Neuronal stem cell (in vitro differentiated cells): ENCODE measurements around the gene UBXN1. TPM values are rescaled to one million over a fixed set of nuclear protein-coding genes. Genes with fewer than 3 reads are reported as not detected.

Experiments
- DNase-seq: peaks from one replicate; pipeline ENCODE4 v3.0.0-alpha.2; 2013; ENCODE audit warnings: low spot score
- H2AFZ ChIP-seq: one replicate; pipeline ENCODE4 v1.6.1; 2013; ENCODE audit warnings: mild to moderate bottlenecking, low read length, inconsistent platforms
- H2AK5ac ChIP-seq: 2 replicates; pipeline ENCODE4 v1.6.1; 2013; ENCODE audit warnings: low read depth, mild to moderate bottlenecking, inconsistent platforms, low read length, moderate library complexity, mixed read lengths
- H2BK120ac ChIP-seq: 2 replicates; pipeline ENCODE4 v1.6.1; 2013; ENCODE audit warnings: low read depth, mild to moderate bottlenecking, inconsistent platforms, low read length, moderate library complexity, mixed read lengths
- H2BK12ac ChIP-seq: one replicate; pipeline ENCODE4 v1.6.1; 2013; ENCODE audit warnings: low read length, inconsistent platforms
- H2BK15ac ChIP-seq: 2 replicates; pipeline ENCODE4 v1.6.1; 2013; ENCODE audit warnings: mild to moderate bottlenecking, low read length, inconsistent platforms, mixed read lengths
- H2BK5ac ChIP-seq: one replicate; pipeline ENCODE4 v1.6.1; 2013; ENCODE audit warnings: inconsistent platforms, mild to moderate bottlenecking, low read length, moderate library complexity
- H3K14ac ChIP-seq: one replicate; pipeline ENCODE4 v1.6.1; 2013; ENCODE audit warnings: low read length, inconsistent platforms
- H3K18ac ChIP-seq: 2 replicates; pipeline ENCODE4 v1.6.1; 2013; ENCODE audit warnings: low read length, inconsistent platforms
- H3K23ac ChIP-seq: 2 replicates; pipeline ENCODE4 v1.6.1; 2013; ENCODE audit warnings: low read depth, mild to moderate bottlenecking, mixed read lengths, low read length, inconsistent platforms; ENCODE audit not compliant: poor library complexity
- H3K27ac ChIP-seq: replicated peaks from 3 replicates; pipeline ENCODE4 v1.5.1; 2013; ENCODE audit warnings: low read length, inconsistent platforms
- H3K27me3 ChIP-seq, 3 experiments: 2 replicates each; pipeline ENCODE4 v1.6.1; 2013; ENCODE audit warnings: low read length in 3 of 3, mild to moderate bottlenecking in 2 of 3, inconsistent platforms in 1 of 3, low read depth in 1 of 3, mixed read lengths in 1 of 3, moderate library complexity in 1 of 3; ENCODE audit not compliant: control insufficient read depth in 3 of 3, insufficient read depth in 3 of 3
- H3K36me3 ChIP-seq, 2 donors: replicated peaks in 1 of 2; 2 replicates each; pipeline ENCODE4 v1.6.1; 2013; ENCODE audit warnings: low read length in 2 of 2; ENCODE audit not compliant: control insufficient read depth in 2 of 2, insufficient read depth in 2 of 2
- H3K4ac ChIP-seq: 2 replicates; pipeline ENCODE4 v1.6.1; 2013; ENCODE audit warnings: inconsistent platforms, mild to moderate bottlenecking, low read length, moderate library complexity
- H3K4me1 ChIP-seq, 2 donors: 1 replicate in 1 of 2; 2 replicates in 1 of 2; pipeline ENCODE4 v1.6.1; 2013; ENCODE audit warnings: low read length in 2 of 2, low read depth in 1 of 2; ENCODE audit not compliant: control insufficient read depth in 2 of 2, insufficient read depth in 1 of 2
- H3K4me2 ChIP-seq: one replicate; pipeline ENCODE4 v1.6.1; 2013; ENCODE audit warnings: mild to moderate bottlenecking, low read length, inconsistent platforms; ENCODE audit not compliant: insufficient read depth, poor library complexity, severe bottlenecking
- H3K4me3 ChIP-seq, 2 donors: 2 replicates each; pipeline ENCODE4 v1.5.1; 2013; ENCODE audit warnings: low read length in 2 of 2, mild to moderate bottlenecking in 2 of 2, inconsistent platforms in 1 of 2, moderate library complexity in 1 of 2
- H3K79me1 ChIP-seq: one replicate; pipeline ENCODE4 v1.6.1; 2013; ENCODE audit warnings: low read depth, mild to moderate bottlenecking, inconsistent platforms, low read length, moderate library complexity
- H3K9ac ChIP-seq: one replicate; pipeline ENCODE4 v1.6.1; 2013; ENCODE audit warnings: mild to moderate bottlenecking, low read depth, low read length, inconsistent platforms; ENCODE audit not compliant: poor library complexity
- H3K9me3 ChIP-seq, 2 donors: replicated peaks in 1 of 2; 2 replicates each; pipeline versions ENCODE3 to v1.6.1; 2013; ENCODE audit warnings: low read length in 2 of 2, mild to moderate bottlenecking in 2 of 2, inconsistent platforms in 1 of 2, low read depth in 1 of 2, mixed read lengths in 1 of 2, moderate library complexity in 1 of 2; ENCODE audit not compliant: control insufficient read depth in 2 of 2, insufficient read depth in 1 of 2
- H4K8ac ChIP-seq: one replicate; pipeline ENCODE4 v1.6.1; 2013; ENCODE audit warnings: low read depth, mild to moderate bottlenecking, inconsistent platforms, low read length, moderate library complexity
- H4K91ac ChIP-seq: one replicate; pipeline ENCODE4 v1.6.1; 2013; ENCODE audit warnings: low read length, low read depth, mild to moderate bottlenecking, inconsistent platforms; ENCODE audit not compliant: poor library complexity
- WGBS, 2 donors: extraction: QIAGEN DNeasy Blood & Tissue Kit; methylation state at CpG; one replicate each; pipeline ENCODE4 v1.1.7; 2013; ENCODE audit warnings: missing lambda C conversion rate in 2 of 2, mixed read lengths in 1 of 2; ENCODE audit not compliant: insufficient read length in 2 of 2, insufficient replicate concordance in 1 of 2; ENCODE audit errors: extremely low coverage in 2 of 2; 5-methylcytosine and 5-hydroxymethylcytosine counted together
- small RNA-seq: library from polyadenylated mRNA; stranded (forward); fragments of <200 nt; extraction: miRNeasy Mini kit (QIAGEN cat#:217004); gene quantifications from one replicate; pipeline ENCODE3, GENCODE V24; 2013; ENCODE audit not compliant: insufficient read depth

UBXN1 gene

DNA sequence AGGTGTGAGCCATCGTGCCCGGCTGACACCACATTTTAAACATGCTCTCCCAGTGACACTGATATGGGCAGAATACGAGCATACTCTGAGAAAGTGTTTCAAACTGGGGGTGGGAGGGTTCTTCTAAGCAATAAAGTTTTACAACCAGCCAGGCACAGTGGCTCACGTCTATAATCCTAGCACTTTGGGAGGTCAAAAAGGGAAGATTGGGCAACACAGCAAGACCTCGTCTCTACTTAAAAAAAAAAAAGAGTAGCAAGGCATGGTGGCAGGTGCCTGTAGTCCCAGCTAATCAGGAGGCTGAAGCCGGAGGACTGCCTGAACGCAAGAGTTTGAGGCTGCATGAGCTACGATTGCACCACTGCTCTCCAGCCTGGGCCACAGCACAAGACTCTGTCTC, 34.7 kb downstream of the UBXN1 start:
- no peak for DNase-seq
- H2AFZ ChIP-seq: no peak overlapping the region
- no peak overlapping the region for H2BK5ac ChIP-seq
- H3K4me1 ChIP-seq: peaks cover 4% of the 10 kb centered on the region in 2 donors
- no peak overlapping the region for H2AK5ac ChIP-seq
- H3K27me3 ChIP-seq: no peaks in the 10 kb centered on the region
- no peak overlapping the region for H3K14ac ChIP-seq
- H3K18ac ChIP-seq: no peak overlapping the region
- H3K9me3 ChIP-seq: no peaks in the 10 kb centered on the region
- no CpG with 5 or more reads among the region's 8 CpGs for WGBS, 2 donors
- no peak overlapping the region for H3K23ac ChIP-seq
- H2BK120ac ChIP-seq: no peak overlapping the region
- H4K8ac ChIP-seq: no peak overlapping the region
- H3K4ac ChIP-seq: no peak overlapping the region
- no peak overlapping the region for H4K91ac ChIP-seq
- H2BK12ac ChIP-seq: no peak overlapping the region
- no peak overlapping the region for H3K4me2 ChIP-seq
- no peak overlapping the region for H2BK15ac ChIP-seq
- peaks cover 26 to 71% of the 10 kb centered on the region in 2 donors for H3K36me3 ChIP-seq
- H3K4me3 ChIP-seq: no peak overlapping the region
- no peak overlapping the region for H3K27ac ChIP-seq
- no peak overlapping the region for H3K9ac ChIP-seq
- peaks cover 12% of the 10 kb centered on the region for H3K79me1 ChIP-seq

- H2BK5ac ChIP-seq: no peak overlapping the region
- no peak overlapping the region for H3K18ac ChIP-seq
- H2BK120ac ChIP-seq: no peak overlapping the region
- peaks cover 0 to 2% of the 10 kb centered on the region in 2 donors for H3K9me3 ChIP-seq
- no peaks in the 10 kb centered on the region for H3K27me3 ChIP-seq
- no peaks in the 10 kb centered on the region for H3K4me1 ChIP-seq
- DNase-seq: no peak
- no peak overlapping the region for H2AK5ac ChIP-seq
- H3K36me3 ChIP-seq: peaks cover 68 to 98% of the 10 kb centered on the region in 2 donors
- no peak overlapping the region for H2AFZ ChIP-seq
- no peak overlapping the region for H2BK15ac ChIP-seq
- H2BK12ac ChIP-seq: no peak overlapping the region
- H3K14ac ChIP-seq: no peak overlapping the region
- WGBS, 2 donors: no CpG with 5 or more reads among the region's 6 CpGs
- H3K9ac ChIP-seq: no peak overlapping the region
- no peak overlapping the region for H3K23ac ChIP-seq
- H3K4me2 ChIP-seq: no peak overlapping the region
- no peak overlapping the region for H4K8ac ChIP-seq
- H4K91ac ChIP-seq: no peak overlapping the region
- H3K4me3 ChIP-seq: no peak overlapping the region
- no peaks in the 10 kb centered on the region for H3K79me1 ChIP-seq
- H3K4ac ChIP-seq: no peak overlapping the region
- no peak overlapping the region for H3K27ac ChIP-seq
Observed at GRCh38 chr11:62632492-62632891, 46.4 kb downstream of the UBXN1 start.

- H3K36me3 ChIP-seq: peaks cover 64 to 82% of the 10 kb centered on the region in 2 donors
- no peak overlapping the region for H3K23ac ChIP-seq
- no peak overlapping the region for H4K91ac ChIP-seq
- no peak overlapping the region for H3K4me3 ChIP-seq
- no peak overlapping the region for H3K27ac ChIP-seq
- H2BK120ac ChIP-seq: no peak overlapping the region
- no peaks in the 10 kb centered on the region for H3K9me3 ChIP-seq
- no peak overlapping the region for H3K4me2 ChIP-seq
- no peak overlapping the region for H2BK15ac ChIP-seq
- DNase-seq: no peak
- H2AFZ ChIP-seq: no peak overlapping the region
- no CpG with 5 or more reads among the region's 3 CpGs for WGBS, 2 donors
- H3K79me1 ChIP-seq: no peaks in the 10 kb centered on the region
- no peak overlapping the region for H2BK12ac ChIP-seq
- no peak overlapping the region for H4K8ac ChIP-seq
- H2BK5ac ChIP-seq: no peak overlapping the region
- H3K4me1 ChIP-seq: no peaks in the 10 kb centered on the region
- H3K4ac ChIP-seq: no peak overlapping the region
- H3K27me3 ChIP-seq: no peaks in the 10 kb centered on the region
- no peak overlapping the region for H3K18ac ChIP-seq
- no peak overlapping the region for H3K14ac ChIP-seq
- no peak overlapping the region for H2AK5ac ChIP-seq
- no peak overlapping the region for H3K9ac ChIP-seq
Observed at GRCh38 chr11:62627713-62628112, 51.2 kb downstream of the UBXN1 start.

Small RNA genes lying within 50 kb of the gene (small RNA-seq; reads per million reads assigned to genes)
- gene SNORA57: not detected
